ENCODE measurements around the gene MAP3K8.
A peak's percentile ranks its signal among the peaks of the same experiment; 100 is the strongest.

MAP3K8 gene

DNA sequence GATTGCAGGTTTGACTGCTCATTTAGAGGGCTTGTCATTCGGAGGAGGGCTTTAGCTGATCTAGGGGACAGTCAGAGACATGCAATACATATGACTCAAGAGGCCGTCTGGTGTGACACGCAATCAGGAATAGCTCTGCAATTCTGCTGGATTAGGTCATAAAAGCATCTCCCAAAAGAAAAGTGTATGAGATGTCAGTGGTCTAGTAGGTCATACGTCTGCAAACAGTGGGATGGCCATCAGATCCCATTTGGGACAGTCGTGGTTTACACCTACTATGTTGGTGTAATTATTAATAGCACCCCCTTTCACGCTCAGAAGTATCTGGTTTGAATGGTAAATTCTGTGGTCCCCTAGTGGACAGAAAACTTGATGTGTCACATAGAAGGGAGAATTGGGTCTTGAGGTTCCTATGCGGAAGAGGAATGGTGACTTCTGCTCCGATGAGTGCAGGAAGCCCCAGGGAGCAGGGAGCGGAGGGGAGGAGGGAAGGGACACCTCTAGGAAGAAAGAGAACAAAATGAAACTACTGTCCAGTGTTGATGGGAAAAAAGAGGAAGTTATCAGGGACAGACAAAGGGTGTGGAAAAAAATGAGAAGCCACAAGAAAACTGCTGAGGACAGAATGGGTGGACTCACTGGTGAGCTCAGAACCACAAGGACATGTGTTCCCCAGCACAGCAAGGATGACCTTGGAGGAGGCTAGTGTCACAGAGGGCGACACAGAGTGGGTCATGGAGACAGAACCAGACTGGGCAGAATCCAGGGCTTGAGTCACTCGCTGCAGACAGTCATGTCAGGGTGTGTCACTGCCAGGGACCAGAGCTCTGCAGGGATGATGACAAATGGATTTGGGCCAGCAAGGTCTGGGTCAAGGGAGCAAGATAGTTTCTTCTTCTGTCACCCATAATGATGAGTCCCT lies 59.9 kb downstream of the MAP3K8 start:
- no peak for DNase-seq

DNA sequence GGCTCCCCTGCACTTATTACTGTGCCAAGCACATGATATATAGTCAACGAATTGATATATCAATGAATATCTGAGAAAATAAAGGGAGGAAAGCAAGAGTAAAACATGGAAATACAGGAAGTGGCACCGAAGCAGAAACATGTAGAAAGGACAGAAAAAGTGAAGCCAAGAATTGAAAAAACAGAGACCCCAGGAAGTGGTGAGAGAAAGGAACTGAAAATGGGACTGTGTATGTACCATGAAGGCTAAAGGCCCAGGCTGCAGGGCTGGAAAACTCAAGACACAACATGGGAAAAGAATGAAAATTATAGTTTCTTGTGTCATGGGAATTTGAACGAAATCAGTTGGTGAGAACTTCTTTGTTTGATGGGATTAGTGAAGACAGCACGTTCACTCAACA lies 60.6 kb downstream of the MAP3K8 start:
- no peak for DNase-seq

DNA sequence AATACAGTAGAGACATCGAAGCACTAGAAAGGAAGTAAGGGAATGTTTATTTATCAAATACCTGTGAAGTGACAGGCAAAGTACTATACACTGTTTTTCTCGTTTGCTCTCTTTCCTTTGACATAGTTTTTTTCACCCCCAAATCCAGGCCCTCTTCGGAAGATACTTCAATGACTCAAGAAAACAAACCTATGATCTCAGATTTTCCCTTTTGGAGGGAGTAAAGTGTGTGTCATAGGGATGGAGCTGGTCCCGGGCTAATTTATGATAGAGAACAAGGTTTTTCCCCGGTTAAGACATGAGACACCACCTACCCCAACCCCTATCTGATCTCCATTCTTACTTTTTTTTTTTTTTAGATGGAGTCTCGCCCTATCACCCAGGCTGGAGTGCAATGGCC lies 61.7 kb downstream of the MAP3K8 start:
- DNase-seq: no peak

DNA sequence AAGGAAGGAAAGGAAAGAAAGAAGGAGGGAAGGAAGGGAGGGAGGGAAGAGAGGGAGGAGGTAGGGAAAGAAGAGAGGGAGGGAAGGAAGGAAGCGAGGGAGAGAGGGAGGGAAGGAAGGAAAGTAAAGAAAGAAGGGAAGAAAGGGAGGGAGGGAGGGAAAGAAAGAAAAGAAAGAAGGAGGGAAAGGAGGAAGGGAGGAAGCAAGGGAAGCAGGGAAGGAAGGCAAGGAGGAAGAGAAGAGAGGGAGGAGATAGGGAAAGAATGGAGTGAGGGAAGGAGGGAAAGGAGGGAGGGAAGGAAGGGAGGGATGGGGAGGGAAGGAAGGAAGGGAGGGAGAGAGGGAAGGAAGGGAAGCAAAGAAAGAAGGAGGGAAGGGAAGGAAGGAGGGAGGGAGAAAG lies 65.8 kb downstream of the MAP3K8 start:
- DNase-seq: no peak

DNA sequence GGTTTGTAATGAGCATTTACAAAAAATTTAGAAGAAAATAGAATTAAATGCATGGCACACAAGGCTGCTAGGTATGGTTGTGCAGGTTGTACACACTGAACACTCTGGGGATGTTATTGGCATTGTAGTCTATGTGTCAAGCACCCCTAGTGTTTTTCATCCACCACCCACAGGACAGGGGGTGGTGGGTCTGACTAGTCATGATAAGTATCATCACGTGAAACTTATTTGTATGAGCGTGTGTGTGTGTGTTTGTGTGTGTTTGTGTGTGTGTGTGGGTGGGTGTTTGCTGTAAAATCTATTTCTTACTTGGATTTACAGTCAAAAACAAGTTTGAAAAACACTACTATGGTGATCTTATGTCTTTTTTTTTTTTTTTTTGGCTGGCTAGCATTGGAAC lies 66.5 kb downstream of the MAP3K8 start:
- no peak for DNase-seq

DNA sequence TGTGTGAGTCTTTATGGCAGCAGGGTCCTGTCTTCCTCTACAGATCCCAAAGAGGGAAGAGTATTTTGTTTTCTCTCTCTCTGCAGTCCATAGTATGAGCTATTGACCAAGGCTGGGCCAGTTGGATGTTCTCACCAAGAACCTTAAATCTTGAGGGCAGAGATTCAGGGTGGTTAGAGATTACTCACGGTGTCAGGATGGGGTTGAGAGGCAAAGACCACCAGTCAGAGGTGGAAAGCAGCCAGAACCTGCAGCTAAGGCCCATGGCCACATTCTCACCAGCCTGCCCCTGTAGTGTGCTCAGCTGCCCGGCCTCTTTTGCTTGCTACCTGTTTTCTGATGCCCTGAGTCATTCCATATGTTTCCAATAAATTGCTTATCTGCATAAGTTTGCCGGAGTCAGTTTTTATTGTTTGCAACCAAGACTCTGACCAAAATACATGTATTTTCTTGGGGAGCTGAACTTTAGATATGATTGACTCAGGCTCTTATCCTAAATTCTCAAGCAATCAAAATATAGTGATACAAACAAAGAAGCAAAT lies 67.0 kb downstream of the MAP3K8 start:
- DNase-seq: no peak

DNA sequence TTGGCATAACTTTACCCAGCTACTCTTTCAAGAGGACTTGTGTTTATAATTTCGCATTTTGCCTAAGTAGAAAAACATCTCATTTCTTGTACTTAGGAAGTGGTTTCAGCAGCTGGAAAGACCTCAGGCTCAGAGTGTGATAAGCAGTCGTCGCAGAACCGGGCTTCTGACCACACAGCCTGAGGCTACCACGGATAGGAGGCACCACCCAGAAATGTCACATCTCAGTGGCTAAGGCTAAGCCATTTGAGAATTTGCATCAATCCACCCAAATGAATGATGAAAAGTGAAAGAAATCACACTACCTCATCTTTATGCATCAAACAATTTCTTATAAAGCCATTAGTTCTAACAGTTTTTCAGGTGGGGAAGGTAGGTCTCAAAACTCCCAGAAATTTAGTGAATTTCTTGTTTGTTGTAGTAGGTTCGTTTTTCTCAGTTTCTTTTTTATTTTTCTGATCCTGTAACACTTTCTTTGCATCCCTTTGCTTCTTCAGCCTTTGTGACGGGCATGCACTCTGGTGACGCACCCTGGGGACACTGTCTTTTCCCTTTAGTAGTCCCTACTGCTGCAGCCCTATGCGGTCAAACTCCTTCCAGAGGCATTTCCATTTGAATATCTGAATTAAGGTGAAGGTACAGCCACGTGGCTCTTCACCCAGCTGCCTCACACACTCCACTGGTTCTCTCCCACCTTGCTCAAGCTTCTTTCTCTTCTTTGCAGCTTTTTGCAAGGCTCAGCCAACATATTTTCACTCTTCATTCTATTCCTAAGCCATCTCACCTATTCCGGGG lies 68.5 kb downstream of the MAP3K8 start:
- DNase-seq: peak; percentile 46

DNA sequence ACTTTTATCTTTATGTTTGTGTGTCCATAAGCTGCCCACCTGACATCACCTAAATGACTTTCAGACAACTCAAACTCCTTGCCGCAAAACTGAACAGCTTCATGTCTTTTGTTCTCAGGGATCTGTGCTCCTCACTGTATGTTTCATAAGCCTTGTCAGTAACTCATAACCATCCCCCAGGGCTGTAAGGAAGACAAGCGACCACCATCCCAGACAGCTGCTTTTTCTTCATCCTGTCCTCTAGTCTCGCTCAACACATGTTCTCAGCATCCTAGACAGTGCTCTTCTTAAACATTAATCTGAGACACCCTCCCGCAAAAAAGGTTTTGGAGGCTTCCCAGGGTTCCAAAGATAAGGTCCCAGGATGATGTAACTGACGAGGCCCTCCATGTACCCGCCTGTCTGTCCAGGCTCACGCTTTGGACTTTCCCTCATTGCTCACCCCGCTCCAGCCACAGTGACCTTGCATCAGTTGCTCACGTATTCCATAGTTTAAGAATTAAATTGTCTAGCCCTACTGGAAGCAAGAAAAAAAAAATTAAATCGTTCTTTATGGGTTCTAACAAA lies 69.8 kb downstream of the MAP3K8 start:
- no peak for DNase-seq

DNA sequence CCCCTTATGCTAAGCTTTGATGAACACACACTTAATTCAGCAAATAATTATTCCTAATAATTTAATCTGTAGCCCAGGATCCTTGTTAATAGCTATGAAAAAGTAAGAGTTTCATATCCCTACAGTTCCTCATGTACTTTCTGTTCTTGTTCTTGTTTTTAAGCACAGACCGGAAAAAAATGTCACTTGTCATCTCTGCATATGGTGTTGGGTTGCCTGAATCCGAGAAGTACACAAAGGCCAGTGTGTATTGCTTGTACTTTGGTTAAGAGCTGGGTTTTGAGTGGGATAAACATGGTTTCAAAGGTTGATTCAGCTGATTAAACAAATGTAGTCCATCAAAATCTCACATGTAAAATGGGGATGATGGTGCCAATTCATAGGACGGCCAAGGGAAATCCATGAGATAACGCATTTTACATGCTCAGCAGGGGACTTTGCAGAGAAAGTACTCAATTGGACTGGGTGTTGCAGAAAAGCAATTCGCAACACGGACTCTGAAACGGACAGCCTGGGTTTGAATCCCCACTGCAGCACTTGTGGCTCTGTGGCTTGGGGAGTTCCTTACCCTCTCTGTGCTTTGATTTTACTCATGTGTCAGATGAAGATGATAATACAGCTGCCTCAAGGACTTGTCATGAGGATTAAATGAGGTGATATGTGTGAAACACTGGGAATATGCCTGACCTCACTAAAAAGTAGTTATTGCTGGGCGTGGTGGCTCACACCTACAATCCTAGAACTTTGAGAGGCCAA lies 71.7 kb downstream of the MAP3K8 start:
- DNase-seq: no peak

DNA sequence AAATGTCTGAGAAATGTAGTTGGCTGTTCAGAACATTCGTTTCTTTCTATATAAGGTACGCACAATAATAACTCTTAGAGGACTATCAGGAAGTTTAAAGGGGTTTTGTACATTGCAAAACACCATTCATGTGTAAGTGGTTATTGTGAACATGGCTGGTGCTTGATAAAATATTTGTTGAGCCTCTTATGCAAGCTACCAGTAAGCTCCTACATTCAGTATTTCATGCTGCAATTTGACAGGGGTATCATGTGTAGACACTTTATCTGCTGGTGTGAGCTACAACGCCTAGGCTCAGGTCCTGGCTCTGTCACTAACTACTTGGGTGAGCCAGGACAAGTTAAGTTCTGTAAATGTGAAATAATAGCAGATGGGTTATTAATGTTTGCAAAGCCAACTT lies 75.5 kb downstream of the MAP3K8 start:
- DNase-seq: no peak

DNA sequence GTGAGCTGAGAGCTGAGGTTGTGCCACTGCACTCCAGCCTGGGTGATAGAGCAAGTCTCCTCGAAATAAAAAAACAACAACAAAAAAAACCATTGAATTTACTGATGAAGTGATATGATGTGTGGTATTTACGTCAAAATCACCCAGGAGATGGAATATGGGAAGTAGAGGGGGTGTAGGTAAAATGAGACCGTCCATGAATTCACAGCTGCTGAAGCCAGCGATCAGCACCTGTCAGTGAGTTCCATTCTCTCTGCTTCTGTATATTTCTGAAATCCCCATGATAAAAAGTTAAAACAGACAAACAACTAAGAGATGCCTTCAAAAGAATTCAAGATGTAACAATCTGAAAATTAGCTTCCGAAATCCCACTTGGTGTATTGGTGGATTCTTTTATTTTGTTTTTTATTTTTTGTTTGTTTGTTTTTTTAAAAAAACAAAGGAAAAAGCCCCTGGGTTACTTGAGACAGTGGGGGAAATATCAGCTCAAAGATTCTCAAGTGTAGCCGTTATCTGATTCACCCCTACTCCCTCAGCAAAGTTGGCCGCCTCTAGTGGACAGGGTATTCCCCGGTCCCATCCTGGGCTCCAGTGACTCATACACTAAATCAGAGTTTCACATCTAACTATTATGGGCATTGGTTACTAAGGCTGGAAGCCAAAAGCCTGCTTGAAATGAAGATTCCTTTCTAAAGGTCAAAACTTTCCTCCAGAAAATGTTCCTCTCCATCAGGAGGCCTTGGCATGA lies 76.4 kb downstream of the MAP3K8 start:
- DNase-seq: peak; percentile 55

DNA sequence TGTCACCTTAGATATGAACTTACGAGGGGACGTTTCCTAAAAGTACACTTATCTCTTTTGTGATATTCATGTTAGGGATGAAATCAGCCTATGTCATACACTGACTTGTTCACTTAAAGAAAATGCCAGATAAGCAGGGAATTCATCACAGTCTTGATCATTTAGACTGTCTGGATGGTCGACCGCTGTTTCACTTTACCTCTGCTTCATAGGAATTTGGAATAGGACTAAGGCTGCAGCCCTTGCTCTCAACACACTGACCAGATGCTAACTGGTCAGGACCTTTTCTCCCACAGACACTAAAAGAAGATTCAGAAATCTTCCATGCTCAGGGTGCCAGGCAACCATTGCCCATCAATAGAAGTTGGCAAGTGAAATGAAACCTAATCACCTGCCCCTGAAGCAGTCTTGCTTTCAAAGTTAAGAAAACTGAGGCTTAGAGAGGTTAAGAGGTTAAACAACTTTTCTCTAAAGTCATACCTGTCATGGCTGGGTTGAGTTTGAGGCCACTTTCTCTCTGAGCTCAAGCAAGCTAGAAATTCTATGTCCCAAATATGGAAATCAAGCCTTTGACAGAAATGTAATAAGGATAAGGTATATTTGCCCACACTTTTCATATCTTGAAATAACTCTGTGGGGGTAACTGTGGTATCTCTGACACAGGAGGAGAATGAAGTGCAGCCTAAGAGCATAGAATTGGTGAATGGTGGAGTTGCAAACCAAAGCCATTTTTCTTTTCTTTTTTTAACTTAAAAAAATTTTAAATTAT lies 77.1 kb downstream of the MAP3K8 start:
- no peak for DNase-seq
